NCI-H69 (cell line): Measurements from ENCODE around the gene FAM227B.
"Not testable (repeated sequence)": the region's sequence is repeated elsewhere in the genome, so short reads cannot be mapped to it uniquely, and the experiment has no call there.

ENCODE experiments used
- DNase-seq: peaks from one replicate; lab custom pipeline; 2025; lab: John Stamatoyannopoulos, UW

FAM227B gene

DNA sequence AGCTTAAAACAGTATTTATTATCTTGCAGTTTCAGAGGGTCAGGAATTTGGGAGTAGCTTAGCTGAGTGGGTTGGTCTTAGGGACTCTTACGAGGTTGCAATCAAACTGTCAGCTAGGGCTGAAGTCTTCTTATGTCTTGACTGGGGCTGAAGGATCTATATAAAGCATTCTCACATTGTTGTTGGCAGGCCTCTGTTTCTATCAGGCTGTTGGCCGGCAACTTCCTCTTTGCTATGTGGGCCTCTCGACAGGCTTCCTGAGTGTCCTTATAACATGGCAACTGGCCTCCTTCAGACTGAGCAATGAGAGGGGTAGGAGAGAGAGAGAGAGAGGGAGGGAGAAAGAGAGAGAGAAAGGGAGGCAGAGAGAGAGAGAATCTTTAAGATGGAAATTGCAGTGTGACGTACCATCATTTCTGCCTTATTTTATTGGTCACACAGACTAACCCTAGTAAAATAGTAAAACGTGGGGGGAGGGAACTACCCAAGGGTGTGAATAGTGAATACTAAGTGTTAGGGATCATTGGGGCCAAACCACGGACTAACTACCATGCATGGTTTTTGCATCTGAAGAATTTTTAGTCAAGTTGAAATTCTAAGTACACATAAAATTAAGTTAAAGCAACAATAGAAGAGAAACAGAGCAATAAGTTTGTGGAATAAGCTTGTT lies 181.5 kb downstream of the FAM227B start:
- DNase-seq = no peak

DNA sequence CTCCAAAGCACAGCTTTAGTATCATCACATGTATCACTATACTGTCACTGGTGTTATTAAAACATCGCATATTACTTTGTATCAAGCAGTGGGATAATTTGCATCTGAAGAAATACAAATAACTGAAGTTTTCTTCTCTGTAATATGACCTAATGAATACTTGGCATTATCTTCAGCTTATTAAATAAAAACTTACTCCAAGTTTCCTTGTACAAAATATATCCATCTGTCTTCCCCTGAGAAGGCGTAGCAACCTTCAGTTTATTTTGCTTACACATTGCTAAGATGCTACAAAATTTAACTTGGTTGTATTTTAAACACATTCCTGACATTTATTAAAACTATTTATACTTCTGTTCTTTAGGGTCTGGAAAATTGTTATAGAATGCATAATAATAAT lies 183.9 kb downstream of the FAM227B start:
- DNase-seq = no peak

DNA sequence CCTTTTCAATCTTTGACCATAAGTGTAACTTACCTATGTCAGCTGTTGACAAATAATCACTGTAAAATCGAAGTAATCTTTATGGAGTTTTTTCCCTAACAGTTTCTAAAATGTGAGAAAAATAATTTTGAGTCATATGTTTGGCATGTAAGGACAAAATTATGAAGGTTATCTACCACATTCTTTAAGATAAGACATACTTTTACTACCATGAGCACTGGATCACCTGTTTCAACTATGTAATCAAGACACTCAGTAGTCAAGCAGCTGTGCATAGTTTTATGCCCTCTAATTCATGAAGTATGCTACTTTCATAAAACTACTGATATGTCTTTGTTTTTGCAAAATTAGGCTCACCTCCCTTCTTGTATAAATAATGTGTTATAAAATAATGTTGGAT lies 185.4 kb downstream of the FAM227B start:
- no peak for DNase-seq

DNA sequence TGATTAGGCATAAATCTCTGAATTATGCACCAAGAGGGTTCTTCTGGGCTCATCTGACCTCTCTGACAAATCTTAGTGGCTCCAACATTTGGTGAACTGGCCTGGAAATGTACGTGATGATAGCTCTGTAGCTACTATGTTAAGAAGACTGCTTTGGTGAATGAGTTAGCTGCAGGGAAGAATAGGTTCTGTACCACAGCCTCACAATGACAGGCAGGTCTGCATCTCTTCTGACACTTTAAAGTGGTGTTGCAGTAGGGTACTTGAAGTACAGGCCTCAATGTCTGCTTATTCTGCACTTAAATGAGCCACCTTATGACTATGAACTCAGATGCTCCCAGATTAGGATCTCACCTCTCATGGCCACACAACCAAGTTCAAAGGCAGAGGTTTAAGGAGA lies 190.6 kb downstream of the FAM227B start:
- DNase-seq = no peak

DNA sequence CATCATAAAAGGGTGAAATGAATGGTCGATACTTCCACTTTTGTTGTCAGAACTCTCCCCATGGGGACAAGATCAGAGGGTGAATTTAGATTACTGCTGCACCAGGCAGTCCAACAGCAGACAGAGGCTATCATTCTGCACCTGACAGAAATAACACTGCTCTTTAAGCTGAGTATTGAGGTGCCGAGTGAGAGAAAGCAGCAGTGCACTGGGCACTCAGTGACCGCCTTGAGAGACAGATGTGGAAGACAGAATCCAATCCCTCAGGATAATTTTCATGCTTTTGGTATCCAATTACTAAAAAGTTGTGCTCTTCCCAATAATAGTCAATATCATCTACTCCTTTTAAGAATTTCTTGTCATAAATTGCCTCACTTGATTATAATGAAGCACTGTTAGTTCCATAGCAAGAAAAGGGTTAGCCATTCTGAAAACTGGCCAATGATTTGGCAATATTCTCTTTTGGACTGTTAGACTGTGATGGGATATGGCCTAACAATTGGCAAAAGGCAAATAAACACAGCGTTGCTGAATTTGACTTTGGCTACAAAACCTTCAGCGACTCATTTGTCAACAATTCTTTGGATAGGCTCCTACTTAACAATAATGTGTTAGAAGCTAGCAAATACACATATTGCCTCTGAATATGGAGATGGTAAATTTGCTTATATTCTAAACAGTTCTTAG lies 192.1 kb downstream of the FAM227B start:
- no peak for DNase-seq

DNA sequence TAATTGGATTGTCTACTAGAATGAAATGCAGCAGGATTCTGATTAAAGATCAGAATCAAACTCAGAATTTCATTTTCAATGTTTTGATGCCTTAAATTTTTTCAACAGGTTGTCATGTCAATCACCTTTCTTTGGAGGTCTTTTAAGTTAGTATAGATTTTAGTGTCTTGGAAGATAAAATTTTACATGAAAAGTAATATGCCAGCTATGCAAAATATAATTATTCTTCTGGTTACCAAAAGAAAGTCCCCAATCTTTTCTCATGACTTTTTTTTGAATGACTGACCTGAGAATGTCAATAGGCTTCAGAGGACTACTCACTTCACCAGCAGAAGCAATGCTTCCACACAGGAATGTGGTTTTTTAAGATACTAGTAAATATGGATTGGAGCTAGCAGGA lies 193.2 kb downstream of the FAM227B start:
- DNase-seq = no peak

DNA sequence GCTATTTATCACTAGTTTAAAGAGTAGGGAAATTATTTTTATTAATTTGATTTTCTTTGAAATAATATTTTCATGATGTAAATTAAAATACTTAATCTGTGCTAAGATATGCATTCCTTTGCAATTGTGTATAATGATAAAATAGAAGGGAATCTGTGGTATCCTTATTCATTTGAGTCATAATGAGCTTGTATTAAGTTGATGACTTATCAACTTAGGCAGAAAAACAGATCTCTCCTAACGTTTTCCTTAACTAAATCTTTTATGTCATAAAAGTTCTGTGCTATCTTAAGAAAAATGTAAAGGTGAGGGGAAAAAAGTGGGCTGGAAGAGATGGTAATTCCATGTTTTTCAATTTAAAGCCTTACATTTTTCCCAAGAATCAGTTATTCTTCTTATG lies 195.7 kb downstream of the FAM227B start:
- DNase-seq = no peak

DNA sequence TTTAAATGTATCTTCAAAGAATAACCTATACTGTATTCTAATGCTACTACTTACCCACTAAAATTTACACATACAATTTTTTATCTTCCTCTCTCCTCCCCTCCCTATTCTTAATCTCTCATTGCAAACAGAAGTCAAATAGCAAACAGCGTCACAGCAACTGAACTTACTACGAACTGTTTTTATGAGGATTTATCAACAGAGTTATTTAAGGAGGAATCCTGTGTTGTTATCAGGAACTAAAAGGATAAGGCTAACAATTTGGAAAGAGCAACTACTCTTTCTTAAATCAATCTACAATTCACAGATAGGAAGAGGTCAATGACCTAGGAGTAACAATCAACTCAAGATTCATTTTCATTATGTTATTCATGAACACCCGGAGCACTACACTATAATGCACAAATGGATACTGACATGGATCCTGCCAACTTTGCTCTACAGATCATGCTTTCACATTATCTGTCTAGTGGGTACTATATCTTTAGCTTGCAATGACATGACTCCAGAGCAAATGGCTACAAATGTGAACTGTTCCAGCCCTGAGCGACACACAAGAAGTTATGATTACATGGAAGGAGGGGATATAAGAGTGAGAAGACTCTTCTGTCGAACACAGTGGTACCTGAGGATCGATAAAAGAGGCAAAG lies 196.6 kb downstream of the FAM227B start:
- DNase-seq = no peak

DNA sequence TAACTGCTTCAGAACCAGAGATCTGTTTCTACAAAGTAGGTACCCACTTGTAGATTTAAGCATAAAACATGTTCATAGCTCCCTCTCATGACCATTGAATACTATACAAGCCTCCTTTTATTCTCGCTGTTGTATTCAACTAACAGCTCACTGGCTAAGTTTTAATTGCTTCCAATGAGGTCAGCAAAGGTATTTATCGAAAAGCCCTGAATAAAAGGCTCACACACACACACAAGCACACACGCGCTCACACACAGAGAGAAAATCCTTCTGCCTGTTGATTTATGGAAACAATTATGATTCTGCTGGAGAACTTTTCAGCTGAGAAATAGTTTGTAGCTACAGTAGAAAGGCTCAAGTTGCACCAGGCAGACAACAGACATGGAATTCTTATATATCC lies 197.6 kb downstream of the FAM227B start, which contains the start of gene FGF7:
FGF7 (plus strand) TSS at position 222 of the 400 bp plus-strand sequence. CDS start 1,056 bp downstream, outside the sequence.
- DNase-seq = peak; percentile 27

DNA sequence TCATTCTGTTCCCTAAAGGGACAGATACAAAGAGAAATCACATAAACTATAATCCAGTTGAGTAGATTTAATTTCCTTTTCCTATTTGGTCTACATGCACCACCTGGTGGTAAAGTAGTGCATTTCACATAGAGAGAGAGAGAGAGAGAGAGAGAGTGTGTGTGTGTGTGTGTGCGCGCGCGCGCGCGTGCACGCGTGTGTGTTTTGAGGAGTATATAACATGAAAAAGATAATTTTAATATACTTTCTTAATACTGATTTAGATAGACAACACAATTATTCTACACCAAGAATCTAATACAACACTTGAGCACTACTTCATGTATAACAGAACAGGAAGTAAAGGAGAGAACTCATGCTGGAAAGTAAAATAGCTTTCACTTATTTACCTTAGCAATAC lies 198.6 kb downstream of the FAM227B start:
- DNase-seq = peak; percentile 72

DNA sequence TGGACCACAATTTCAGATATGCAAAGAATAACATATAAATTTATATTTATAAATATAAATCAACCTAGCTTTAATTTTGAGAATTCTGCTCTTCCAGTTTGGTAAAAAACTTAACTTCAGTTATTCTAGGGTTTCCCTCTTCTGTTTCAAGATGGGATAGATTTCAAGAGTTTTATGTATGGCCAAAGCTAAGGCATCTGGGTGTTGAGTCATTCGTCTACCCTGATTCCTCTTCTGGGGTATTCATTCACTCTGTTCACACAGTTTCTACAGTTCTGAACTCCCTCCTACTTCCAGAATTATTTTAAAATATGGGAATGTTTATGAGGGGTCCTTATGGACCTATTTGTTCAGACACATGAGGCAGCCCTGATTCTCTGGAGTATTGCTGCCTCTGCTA lies 201.8 kb downstream of the FAM227B start:
- no peak for DNase-seq

DNA sequence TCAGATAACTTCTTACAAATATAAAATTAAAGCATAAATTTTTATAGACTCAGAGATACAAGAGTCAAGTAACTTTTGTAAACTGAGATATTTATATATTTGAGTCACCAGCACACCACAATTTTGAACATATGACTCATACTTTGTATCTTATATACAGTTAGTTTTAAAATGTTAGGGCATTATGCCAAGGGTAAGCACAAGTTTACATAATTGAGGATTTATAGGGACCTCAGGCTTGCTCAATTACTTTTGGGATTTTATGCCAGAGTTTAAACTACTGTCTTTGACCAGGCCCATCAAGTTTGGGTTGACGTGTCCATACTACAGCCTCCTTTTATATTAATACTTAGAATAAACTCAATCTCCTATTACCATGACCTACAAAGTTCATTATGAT lies 205.0 kb downstream of the FAM227B start:
- no peak for DNase-seq

DNA sequence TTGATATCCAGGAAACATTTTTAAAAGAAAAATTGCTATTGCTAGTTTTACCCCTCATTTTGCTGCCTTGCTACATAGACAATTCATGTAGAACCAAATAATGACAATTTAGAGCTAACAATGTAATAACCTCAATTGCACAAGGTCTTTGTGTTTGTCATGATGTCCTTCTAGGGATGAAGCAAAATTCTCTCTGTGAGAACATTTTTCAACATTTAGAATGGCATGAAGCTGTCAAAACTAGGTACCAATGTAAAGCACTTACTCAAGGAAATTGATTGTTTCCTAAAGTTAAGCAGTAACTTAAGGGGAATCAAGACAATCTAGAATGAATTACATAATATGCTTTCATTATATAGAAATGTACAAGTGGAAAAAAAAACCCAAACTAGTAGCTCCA lies 205.5 kb downstream of the FAM227B start:
- no peak for DNase-seq

DNA sequence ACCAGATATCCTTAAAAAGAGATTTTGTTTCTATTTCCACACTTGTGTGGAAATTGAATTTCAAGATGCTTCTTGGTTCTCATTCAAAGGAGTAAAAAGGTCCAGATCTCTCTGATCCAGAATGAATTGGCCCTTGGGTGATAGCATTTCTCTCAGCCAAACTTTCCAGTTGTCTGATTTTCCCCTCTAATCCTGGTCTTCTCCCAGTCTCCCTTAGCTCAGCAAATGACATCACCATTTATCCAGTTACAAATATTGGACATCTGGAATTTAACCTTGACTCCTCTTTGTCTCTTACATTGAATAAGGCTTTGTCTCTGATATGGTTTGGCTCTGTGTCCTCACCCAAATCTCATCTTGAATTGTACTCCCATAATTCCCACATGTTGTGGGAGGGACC lies 207.8 kb downstream of the FAM227B start:
- no peak for DNase-seq

DNA sequence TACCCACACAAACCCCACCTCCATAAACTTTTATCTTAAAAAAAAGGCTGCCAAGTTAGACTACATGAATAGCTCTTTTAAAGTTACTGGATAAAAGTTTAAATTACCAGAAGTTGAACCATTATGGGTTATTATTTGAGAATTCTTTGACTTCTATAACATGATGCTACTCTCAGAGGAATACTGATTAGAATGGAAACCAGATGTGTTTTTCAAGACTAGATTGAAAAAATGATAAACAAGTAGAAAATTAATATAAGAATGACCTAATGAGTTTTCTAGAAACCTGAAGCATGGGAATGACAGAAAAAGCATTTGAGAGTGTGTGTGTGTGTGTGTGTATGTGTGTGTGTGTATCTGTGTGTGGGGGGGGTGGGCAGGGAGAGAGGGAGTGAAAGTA lies 210.0 kb downstream of the FAM227B start:
- DNase-seq = no peak

DNA sequence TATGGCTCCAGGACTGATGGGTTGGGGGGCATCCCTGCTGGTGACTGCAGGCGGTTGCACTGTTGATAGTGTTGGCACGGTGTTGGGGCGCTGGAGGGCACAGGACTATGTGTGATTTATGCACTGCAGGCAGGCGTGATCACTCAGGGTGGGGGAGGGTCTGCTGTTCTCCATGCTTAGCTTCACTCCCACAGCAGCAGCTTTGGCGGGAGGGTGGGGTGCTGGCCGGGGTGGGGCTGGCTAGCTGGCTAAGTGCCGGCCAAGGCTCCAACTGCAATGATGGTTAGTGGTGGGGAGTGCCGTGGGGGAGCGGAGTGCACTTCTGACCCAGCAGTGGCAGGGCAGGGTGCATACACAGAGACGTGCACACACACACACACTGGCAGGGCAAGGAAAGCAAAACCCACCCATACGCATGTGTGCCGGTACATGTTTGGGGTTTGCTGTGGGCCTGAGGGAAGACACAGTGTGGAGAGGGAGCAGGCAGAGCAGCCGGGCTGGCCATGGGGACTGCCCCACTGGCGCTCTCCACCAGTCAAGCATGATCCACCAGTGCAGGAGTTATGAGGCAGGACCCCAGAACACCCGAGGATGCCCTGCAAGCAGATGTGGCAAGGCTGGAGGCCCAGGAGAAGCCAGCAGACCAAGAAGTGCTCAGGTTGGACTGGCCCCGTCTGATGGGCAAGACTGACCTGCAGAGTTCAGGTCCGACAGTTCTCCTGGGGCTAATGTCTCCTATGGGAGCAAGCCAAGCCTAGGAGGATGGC lies 214.1 kb downstream of the FAM227B start:
- peak; percentile 7 for DNase-seq

DNA sequence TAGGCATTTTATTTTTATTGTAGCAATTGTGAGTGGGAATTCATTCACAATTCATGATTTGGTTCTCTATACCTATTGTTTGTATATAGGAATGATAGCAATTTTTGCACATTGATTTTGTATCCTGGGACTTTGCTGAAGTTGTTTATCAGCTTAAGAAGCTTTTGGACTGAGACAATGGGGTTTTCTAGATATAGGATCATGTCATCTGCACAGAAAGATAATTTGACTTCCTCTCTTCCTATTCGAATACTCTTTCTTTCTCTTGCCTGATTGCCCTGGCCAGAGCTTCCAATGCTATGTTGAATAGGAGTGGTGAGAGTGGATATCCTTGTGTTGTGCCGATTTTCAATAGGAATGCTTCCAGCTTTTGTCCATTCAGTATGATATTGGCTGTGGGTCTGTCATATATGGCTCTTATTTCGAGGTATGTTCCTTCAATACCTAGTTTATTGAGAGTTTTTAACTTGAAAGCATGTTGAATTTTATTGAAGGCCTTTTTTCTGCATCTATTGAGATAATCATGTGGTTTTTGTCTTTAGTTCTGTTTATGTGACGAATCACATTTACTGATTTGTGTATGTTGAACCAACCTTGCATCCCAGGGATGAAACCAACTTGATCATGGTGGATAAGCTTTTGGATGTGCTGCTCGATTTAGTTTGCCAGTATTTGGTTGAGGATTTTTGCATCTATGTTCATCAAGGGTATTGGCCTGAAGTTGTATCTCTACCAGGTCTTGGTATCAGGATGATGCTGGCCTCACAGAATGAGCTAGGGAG lies 217.9 kb downstream of the FAM227B start:
- DNase-seq = not testable (repeated sequence)

DNA sequence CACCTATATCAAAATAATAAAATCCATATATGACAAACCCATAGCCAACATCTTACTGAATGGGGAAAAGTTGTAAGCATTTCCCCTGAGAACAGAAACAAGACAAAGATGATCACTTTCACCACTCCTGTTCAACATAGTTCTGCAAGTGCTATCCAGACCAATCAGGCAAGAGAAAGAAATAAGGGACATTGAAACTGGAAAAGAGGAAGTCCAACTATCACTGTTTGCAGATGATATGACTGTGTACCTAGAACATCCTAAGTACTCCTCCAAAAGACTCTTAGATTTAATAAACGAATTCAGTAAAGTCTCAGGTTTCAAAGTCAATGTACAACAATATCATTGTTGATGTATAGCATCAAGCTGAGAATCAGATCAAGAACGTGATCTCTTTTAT lies 233.1 kb downstream of the FAM227B start:
- no peak for DNase-seq

DNA sequence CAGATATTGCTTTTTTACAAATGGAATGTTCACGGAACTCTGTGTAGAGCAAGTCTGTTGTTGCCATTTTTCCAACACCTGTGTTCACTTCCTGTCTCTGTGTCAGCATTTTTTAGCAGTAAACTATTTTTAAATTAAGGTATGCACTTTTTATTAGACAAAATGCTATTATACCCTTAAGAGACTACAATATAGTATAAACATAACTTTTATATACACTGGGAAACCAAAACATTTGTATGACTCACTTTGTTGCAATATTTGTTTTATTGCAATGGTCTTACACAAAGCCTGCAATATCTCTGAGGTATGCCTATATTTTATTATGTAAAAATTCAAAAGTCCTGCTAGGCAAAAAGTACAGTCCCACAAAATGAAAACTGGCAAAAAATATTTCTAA lies 237.4 kb downstream of the FAM227B start:
- no peak for DNase-seq

DNA sequence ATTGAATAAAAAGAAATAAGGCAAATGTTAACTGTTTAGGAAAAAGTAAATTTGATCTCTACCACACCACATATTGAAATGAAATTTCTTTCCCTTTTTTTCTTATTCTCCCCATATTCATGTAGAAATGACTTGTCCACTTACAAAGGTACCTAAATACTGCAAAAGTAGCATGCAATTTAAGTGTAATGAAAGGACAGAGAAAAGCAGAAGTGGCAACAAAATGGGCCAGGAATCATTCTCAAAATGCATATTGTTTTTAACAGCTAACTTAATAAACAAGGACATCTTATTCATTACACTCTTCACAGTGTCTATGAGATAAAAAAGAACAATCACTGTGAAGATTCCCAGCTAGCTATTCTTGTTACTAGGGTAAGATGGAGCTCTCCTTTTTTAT lies 238.2 kb downstream of the FAM227B start:
- no peak for DNase-seq

DNA sequence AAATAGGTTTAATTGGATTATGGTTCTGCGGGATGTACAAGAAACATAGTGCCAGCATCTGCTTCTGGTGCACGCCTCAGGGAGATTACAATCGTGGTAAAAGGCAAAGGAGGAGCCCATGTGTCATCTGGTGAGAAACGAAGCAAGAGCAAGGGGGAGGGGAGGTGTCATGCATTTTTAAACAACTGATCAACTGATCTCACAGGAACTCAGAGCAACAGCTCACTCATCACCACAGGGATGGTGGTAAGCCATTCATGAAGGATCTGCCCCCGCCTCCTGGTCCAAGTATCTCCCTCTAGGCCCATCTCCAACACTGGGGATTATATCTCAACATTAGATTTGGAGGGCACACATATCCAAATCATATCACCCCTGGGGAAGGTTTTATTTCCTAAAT lies 239.7 kb downstream of the FAM227B start:
- DNase-seq = peak; percentile 48

DNA sequence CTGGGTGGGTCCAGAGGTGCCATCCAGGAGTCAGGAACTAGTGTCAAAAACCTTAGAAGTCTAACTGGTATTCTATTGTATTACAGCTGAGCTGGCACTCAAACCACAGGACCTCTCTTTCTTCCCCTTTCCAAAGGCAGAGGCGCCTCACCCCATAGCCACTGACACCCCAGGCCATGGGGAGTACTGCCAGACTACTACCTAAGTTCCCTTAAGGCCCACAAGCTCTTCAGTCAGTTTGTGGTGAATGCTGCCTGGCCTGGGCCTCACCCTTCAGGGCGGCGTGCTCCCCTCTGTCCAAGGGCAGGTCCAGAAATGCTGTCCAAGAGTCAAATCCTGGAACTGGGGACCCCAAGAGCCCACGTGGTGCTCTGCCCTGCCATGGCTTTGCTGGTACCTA lies 240.6 kb downstream of the FAM227B start:
- DNase-seq = no peak
